GM23338 (cell line): ENCODE data around the gene EYS.

Experiments used
- CREB1 ChIP-seq: fragments of 250-450 bp; sonication (Bioruptor Pico); IDR thresholded peaks from 2 replicates; pipeline ENCODE4 v1.5.0; 2020; ENCODE audit warnings: low read depth, mild to moderate bottlenecking, moderate library complexity
- CTCF ChIP-seq, 2 experiments: fragments of 200-600 bp in 1 of 2; sonication (generic) in 1 of 2; conservative IDR thresholded peaks; 2 replicates each; pipeline versions ENCODE4 v1.5.1 to v1.6.1; 2016 to 2017; ENCODE audit warnings: antibody characterized with exemption in 2 of 2, low read depth in 2 of 2, mild to moderate bottlenecking in 2 of 2, moderate library complexity in 1 of 2
- EZH2 ChIP-seq: fragments of 200-600 bp; sonication (generic); IDR thresholded peaks from one replicate; pipeline ENCODE4 v1.8.0; 2017; ENCODE audit warnings: antibody characterized with exemption, mild to moderate bottlenecking, low read depth; ENCODE audit not compliant: unreplicated experiment
- EZH2phosphoT487 ChIP-seq: fragments of 200-600 bp; sonication (generic); IDR thresholded peaks from one replicate; pipeline ENCODE4 v1.8.1; 2018; ENCODE audit warnings: antibody characterized with exemption; ENCODE audit not compliant: unreplicated experiment
- JUNB ChIP-seq: IDR thresholded peaks from one replicate; pipeline ENCODE4 v1.6.1; 2016; ENCODE audit warnings: antibody characterized with exemption; ENCODE audit not compliant: unreplicated experiment
- NANOG ChIP-seq: IDR thresholded peaks from 2 replicates; pipeline ENCODE4 v1.6.1; 2016; ENCODE audit warnings: antibody characterized with exemption, borderline replicate concordance
- POLR2AphosphoS5 ChIP-seq: IDR thresholded peaks from 2 replicates; pipeline ENCODE4 v1.6.1; 2016; ENCODE audit warnings: antibody characterized with exemption, low read depth
- REST ChIP-seq: IDR thresholded peaks from one replicate; pipeline ENCODE4 v1.6.1; 2018; ENCODE audit warnings: antibody characterized with exemption; ENCODE audit not compliant: unreplicated experiment
- STAT1 ChIP-seq: IDR thresholded peaks from one replicate; pipeline ENCODE4 v1.6.1; 2016; ENCODE audit warnings: antibody characterized with exemption; ENCODE audit not compliant: unreplicated experiment
- ZNF114 ChIP-seq: fragments of 250-450 bp; sonication (Bioruptor Pico); IDR thresholded peaks from 2 replicates; pipeline ENCODE4 v1.5.0; 2020; ENCODE audit warnings: mild to moderate bottlenecking, moderate library complexity
- ZNF331 ChIP-seq: fragments of 250-450 bp; sonication (Bioruptor Pico); IDR thresholded peaks from 2 replicates; pipeline ENCODE4 v1.5.0; 2020; ENCODE audit warnings: low read depth, mild to moderate bottlenecking, moderate library complexity
- ZNF462 ChIP-seq: fragments of 250-450 bp; sonication (Bioruptor Pico); IDR thresholded peaks from 2 replicates; pipeline ENCODE4 v1.5.0; 2020; ENCODE audit warnings: mild to moderate bottlenecking, moderate library complexity
- TF ChIP-seq, protein P1 (sequence below): IDR thresholded peaks from 2 replicates; pipeline ENCODE4 v1.6.1; 2016; ENCODE audit warnings: antibody characterized with exemption

- TF ChIP-seq CTCF (conservative IDR thresholded peaks at IDR 0.05; ENCODE audit: low read depth in 2 of 2), result peak; percentile 74 to 86
- TF ChIP-seq EZH2, result no peak
- no peak for TF ChIP-seq POLR2AphosphoS5
- no peak for TF ChIP-seq REST
- no peak for TF ChIP-seq JUNB
- TF ChIP-seq, protein P1, sequence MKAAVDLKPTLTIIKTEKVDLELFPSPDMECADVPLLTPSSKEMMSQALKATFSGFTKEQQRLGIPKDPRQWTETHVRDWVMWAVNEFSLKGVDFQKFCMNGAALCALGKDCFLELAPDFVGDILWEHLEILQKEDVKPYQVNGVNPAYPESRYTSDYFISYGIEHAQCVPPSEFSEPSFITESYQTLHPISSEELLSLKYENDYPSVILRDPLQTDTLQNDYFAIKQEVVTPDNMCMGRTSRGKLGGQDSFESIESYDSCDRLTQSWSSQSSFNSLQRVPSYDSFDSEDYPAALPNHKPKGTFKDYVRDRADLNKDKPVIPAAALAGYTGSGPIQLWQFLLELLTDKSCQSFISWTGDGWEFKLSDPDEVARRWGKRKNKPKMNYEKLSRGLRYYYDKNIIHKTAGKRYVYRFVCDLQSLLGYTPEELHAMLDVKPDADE, result no peak
- no peak for TF ChIP-seq ZNF462
- TF ChIP-seq ZNF331, result no peak
- TF ChIP-seq CREB1 (CRISPR knock-in tag), result no peak
- TF ChIP-seq STAT1, result no peak
- TF ChIP-seq EZH2phosphoT487, result no peak
- TF ChIP-seq ZNF114 (CRISPR knock-in tag), result no peak
- TF ChIP-seq NANOG, result no peak
Measured at GRCh38 chr6:64330694-64331307, 1376.2 kb downstream of the EYS start.
